Measurements from ENCODE around the gene ADK.

Gene ADK

GRCh38 chr10:74436523-74437170 lies 285.6 kb downstream of the ADK start:
- H3K9me3 ChIP-seq (ENCODE audit: insufficient read depth, low read depth, low read length): no peaks in the 10 kb centered on the region
- peaks cover 8% of the 10 kb centered on the region; the same call in 1 of the 2 replicates for H3F3A ChIP-seq (ENCODE audit: low read depth)
- H2AFZ ChIP-seq (ENCODE audit: low read length): no peak overlapping the region
- TF ChIP-seq CTCF (conservative IDR thresholded peaks at IDR 0.05; ENCODE audit: low read length) (no peak), EZH2phosphoT487 (IDR thresholded peaks at IDR 0.05; ENCODE audit: borderline replicate concordance) (no peak)
- peaks cover 23% of the 10 kb centered on the region for H3K4me1 ChIP-seq (ENCODE audit: insufficient read depth, low read length, poor library complexity, severe bottlenecking)
- H3K4me2 ChIP-seq (ENCODE audit: low read depth, low read length, poor library complexity, severe bottlenecking): no peak overlapping the region
- no peaks in the 10 kb centered on the region for H3K36me3 ChIP-seq (ENCODE audit: insufficient read depth, low read length)
- H3K27me3 ChIP-seq (ENCODE audit: insufficient read depth, low read length, poor library complexity, severe bottlenecking): no peaks in the 10 kb centered on the region
- H3K9me2 ChIP-seq (replicated peaks; ENCODE audit: low read depth, low read length): no peaks in the 10 kb centered on the region
- no peak overlapping the region for H3K4me3 ChIP-seq (ENCODE audit: low read length, poor library complexity, severe bottlenecking)
- no peak overlapping the region for H3K9ac ChIP-seq (ENCODE audit: low read depth, low read length, poor library complexity, severe bottlenecking)
- no peaks in the 10 kb centered on the region for H4K20me1 ChIP-seq (ENCODE audit: insufficient read depth, low read length, poor library complexity, severe bottlenecking)
- H3K79me2 ChIP-seq (ENCODE audit: insufficient read depth, low read length): no peaks in the 10 kb centered on the region

GRCh38 chr10:74437822-74438221 lies 286.8 kb downstream of the ADK start:
- no peaks in the 10 kb centered on the region for H3K9me2 ChIP-seq (replicated peaks; ENCODE audit: low read depth, low read length)
- no peak for TF ChIP-seq EZH2phosphoT487 (IDR thresholded peaks at IDR 0.05; ENCODE audit: borderline replicate concordance)
- TF ChIP-seq CTCF (conservative IDR thresholded peaks at IDR 0.05; ENCODE audit: low read length): no peak
- peaks cover 21% of the 10 kb centered on the region for H3K4me1 ChIP-seq (ENCODE audit: insufficient read depth, low read length, poor library complexity, severe bottlenecking)
- H3K27me3 ChIP-seq (ENCODE audit: insufficient read depth, low read length, poor library complexity, severe bottlenecking): no peaks in the 10 kb centered on the region
- no peaks in the 10 kb centered on the region for H3K9me3 ChIP-seq (ENCODE audit: insufficient read depth, low read depth, low read length)
- H4K20me1 ChIP-seq (ENCODE audit: insufficient read depth, low read length, poor library complexity, severe bottlenecking): no peaks in the 10 kb centered on the region
- H3K36me3 ChIP-seq (ENCODE audit: insufficient read depth, low read length): no peaks in the 10 kb centered on the region
- H3K4me2 ChIP-seq (ENCODE audit: low read depth, low read length, poor library complexity, severe bottlenecking): no peak overlapping the region
- H3K79me2 ChIP-seq (ENCODE audit: insufficient read depth, low read length): no peaks in the 10 kb centered on the region
- no peak overlapping the region for H2AFZ ChIP-seq (ENCODE audit: low read length)
- no peak overlapping the region for H3K4me3 ChIP-seq (ENCODE audit: low read length, poor library complexity, severe bottlenecking)
- H3K9ac ChIP-seq (ENCODE audit: low read depth, low read length, poor library complexity, severe bottlenecking): no peak overlapping the region
- H3F3A ChIP-seq (ENCODE audit: low read depth): peaks cover 8% of the 10 kb centered on the region; the same call in 1 of the 2 replicates

GRCh38 chr10:74439213-74439612 lies 288.2 kb downstream of the ADK start:
- TF ChIP-seq EZH2phosphoT487 (IDR thresholded peaks at IDR 0.05; ENCODE audit: borderline replicate concordance) (peak; percentile 16; the same call in 1 of the 2 replicates), CTCF (conservative IDR thresholded peaks at IDR 0.05; ENCODE audit: low read length) (no peak)
- Histone ChIP-seq H3K9me3 (ENCODE audit: insufficient read depth, low read depth, low read length) (no peaks in the 10 kb centered on the region), H3K9me2 (replicated peaks; ENCODE audit: low read depth, low read length) (no peaks in the 10 kb centered on the region), H2AFZ (ENCODE audit: low read length) (no peak overlapping the region), H3K4me2 (ENCODE audit: low read depth, low read length, poor library complexity, severe bottlenecking) (peak overlapping the region; percentile 3), H3K79me2 (ENCODE audit: insufficient read depth, low read length) (no peaks in the 10 kb centered on the region), H3K27me3 (ENCODE audit: insufficient read depth, low read length, poor library complexity, severe bottlenecking) (no peaks in the 10 kb centered on the region), H3K4me3 (ENCODE audit: low read length, poor library complexity, severe bottlenecking) (no peak overlapping the region), H3K4me1 (ENCODE audit: insufficient read depth, low read length, poor library complexity, severe bottlenecking) (peaks cover 11% of the 10 kb centered on the region), H3K36me3 (ENCODE audit: insufficient read depth, low read length) (no peaks in the 10 kb centered on the region), H3F3A (ENCODE audit: low read depth) (peaks cover 8% of the 10 kb centered on the region; the same call in 1 of the 2 replicates), H3K9ac (ENCODE audit: low read depth, low read length, poor library complexity, severe bottlenecking) (no peak overlapping the region), H4K20me1 (ENCODE audit: insufficient read depth, low read length, poor library complexity, severe bottlenecking) (no peaks in the 10 kb centered on the region)

Measured in Loucy (cell line).